Neural progenitor cell (in vitro differentiated cells): ENCODE results near the gene SLX4.

Experiments
- EZH2 ChIP-seq: fragments of 200-600 bp; sonication (generic); IDR thresholded peaks from 2 replicates; pipeline ENCODE4 v1.6.1; 2017; ENCODE audit warnings: antibody characterized with exemption, mild to moderate bottlenecking, moderate library complexity
- EZH2phosphoT487 ChIP-seq: fragments of 200-600 bp; sonication (generic); IDR thresholded peaks from 2 replicates; pipeline ENCODE4 v1.6.1; 2017; ENCODE audit warnings: antibody characterized with exemption
- TF ChIP-seq, protein P1 (sequence below): fragments of 200-600 bp; sonication (generic); IDR thresholded peaks from 2 replicates; pipeline ENCODE4 v1.5.1; 2017; ENCODE audit warnings: antibody characterized with exemption, mild to moderate bottlenecking

DNA sequence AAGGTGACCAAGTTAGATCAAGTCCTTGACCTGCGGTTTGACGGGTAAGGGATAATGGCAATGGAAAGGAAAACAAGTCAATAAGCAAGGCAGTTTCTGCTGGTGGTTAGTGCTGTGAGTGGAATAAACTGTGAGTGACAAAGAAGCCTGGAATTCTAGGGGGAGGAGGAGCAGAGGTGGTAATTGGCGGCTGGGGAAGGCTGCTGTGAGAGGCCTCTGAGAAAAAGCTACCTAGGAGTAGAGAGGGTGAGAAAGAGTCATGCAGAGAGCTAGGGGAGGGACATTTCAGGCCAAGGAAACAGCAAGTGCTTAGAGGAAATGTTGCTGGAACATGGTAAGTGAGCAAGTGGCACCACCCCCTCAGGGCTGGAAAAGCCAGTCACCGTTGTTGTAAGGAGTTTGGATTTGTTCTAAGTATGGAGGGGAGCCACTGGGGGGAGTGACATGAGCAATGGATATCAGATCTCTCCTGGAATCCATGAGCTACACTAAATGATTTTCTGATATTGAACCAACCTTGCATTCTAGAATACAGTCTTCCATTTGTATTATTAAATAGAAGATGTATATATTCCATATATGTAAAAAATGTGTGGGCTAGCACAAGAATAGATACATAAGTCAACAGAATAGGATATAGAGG lies 40.9 kb downstream of the SLX4 start:
- TF ChIP-seq, protein P1, sequence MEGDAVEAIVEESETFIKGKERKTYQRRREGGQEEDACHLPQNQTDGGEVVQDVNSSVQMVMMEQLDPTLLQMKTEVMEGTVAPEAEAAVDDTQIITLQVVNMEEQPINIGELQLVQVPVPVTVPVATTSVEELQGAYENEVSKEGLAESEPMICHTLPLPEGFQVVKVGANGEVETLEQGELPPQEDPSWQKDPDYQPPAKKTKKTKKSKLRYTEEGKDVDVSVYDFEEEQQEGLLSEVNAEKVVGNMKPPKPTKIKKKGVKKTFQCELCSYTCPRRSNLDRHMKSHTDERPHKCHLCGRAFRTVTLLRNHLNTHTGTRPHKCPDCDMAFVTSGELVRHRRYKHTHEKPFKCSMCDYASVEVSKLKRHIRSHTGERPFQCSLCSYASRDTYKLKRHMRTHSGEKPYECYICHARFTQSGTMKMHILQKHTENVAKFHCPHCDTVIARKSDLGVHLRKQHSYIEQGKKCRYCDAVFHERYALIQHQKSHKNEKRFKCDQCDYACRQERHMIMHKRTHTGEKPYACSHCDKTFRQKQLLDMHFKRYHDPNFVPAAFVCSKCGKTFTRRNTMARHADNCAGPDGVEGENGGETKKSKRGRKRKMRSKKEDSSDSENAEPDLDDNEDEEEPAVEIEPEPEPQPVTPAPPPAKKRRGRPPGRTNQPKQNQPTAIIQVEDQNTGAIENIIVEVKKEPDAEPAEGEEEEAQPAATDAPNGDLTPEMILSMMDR = no peak
- TF ChIP-seq EZH2 = no peak
- no peak for TF ChIP-seq EZH2phosphoT487
